ENCODE data around the gene DPP4.

Gene DPP4

DNA sequence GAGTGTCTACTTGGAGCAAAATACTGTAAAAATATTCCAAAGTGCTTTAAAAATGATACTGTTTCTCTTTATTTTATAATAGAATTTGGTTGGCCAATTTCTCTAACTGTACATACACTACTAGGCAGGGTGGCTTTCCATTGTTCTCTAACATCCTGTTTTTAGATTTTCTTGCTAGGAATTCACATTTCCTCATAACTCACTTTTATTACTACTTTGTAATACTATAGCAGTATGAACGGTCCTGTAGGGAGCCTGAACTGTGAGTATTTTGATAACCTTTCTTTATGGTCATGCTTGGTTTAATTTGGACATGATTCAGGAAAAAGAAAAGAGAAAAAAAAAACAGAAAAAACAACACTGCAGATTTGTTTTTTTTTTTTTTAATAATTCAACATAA is 40.3 kb upstream of the DPP4 start:
- H3K79me1 ChIP-seq (ENCODE audit: low read length), result peaks cover 5% of the 10 kb centered on the region
- H3K4me1 ChIP-seq (ENCODE audit: control insufficient read depth in 1 of 2, insufficient read depth in 2 of 2, low read length in 2 of 2), result peaks cover 4 to 6% of the 10 kb centered on the region in 2 experiments
- no peak overlapping the region for H4K91ac ChIP-seq (ENCODE audit: low read depth, low read length)
- no CpG with 5 or more reads among the region's 1 CpG for WGBS (ENCODE audit: extremely low coverage, insufficient coverage, insufficient read length)
- H3K4ac ChIP-seq (ENCODE audit: low read depth, low read length), result no peak overlapping the region
- no peaks in the 10 kb centered on the region for H3K79me2 ChIP-seq (ENCODE audit: control insufficient read depth, insufficient read depth, low read length, poor library complexity)
- no peak overlapping the region for H3K27ac ChIP-seq (ENCODE audit: low read depth, low read length)
- no peaks in the 10 kb centered on the region for H3K27me3 ChIP-seq (ENCODE audit: insufficient read depth, low read length)
- H3K23ac ChIP-seq (ENCODE audit: low read length), result no peak overlapping the region
- H3K18ac ChIP-seq (ENCODE audit: low read length), result no peak overlapping the region
- no peak overlapping the region for H3K9ac ChIP-seq (ENCODE audit: low read length)
- no peaks in the 10 kb centered on the region for H3K36me3 ChIP-seq (ENCODE audit: control insufficient read depth in 1 of 2, insufficient read depth in 2 of 2, low read length in 2 of 2)
- no peak overlapping the region for H3K4me2 ChIP-seq (ENCODE audit: low read length)
- no peaks in the 10 kb centered on the region for H3K9me3 ChIP-seq (ENCODE audit: insufficient read depth, low read depth, low read length)
- H2BK12ac ChIP-seq (ENCODE audit: low read length), result no peak overlapping the region
- no peak overlapping the region for H4K8ac ChIP-seq (ENCODE audit: low read depth, low read length)
- H2AFZ ChIP-seq (ENCODE audit: insufficient read depth, low read length, poor library complexity), result no peak overlapping the region
- no peak overlapping the region for H3K4me3 ChIP-seq (ENCODE audit: low read depth, low read length)
- DNase-seq, result no peak
- no peak overlapping the region for H2AK5ac ChIP-seq (ENCODE audit: low read length)
- H2BK5ac ChIP-seq (ENCODE audit: low read depth, low read length, poor library complexity), result no peak overlapping the region
- H3K14ac ChIP-seq (ENCODE audit: low read length), result no peak overlapping the region
- H2BK120ac ChIP-seq (ENCODE audit: insufficient read depth, low read length, poor library complexity), result no peak overlapping the region
- H4K12ac ChIP-seq (ENCODE audit: low read depth, low read length), result no peak overlapping the region

DNA sequence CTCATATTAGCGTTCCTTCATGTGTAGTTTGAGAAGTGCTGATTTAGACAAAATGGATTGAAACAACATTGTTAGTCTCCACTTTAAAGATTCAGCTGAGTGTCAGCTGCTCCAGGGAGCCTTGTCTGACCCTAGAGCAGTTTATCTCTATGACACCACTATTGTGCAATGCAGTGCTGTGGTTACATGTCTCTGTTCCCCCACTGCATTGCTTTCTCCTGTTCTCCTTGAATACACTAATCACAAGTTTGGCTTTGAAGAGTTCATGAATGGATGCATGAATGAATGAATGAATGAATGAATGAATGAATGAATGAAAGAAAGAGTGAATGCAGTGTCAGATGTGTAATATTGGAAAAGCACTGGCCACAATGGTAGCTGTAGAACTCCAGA is 39.8 kb upstream of the DPP4 start:
- peak; percentile 52 to 79 for DNase-seq
- Histone ChIP-seq H3K36me3 (ENCODE audit: control insufficient read depth in 1 of 2, insufficient read depth in 2 of 2, low read length in 2 of 2) (no peaks in the 10 kb centered on the region), H3K79me2 (ENCODE audit: control insufficient read depth, insufficient read depth, low read length, poor library complexity) (no peaks in the 10 kb centered on the region), H3K4me2 (ENCODE audit: low read length) (no peak overlapping the region), H2BK5ac (ENCODE audit: low read depth, low read length, poor library complexity) (no peak overlapping the region), H3K4me3 (ENCODE audit: low read depth, low read length) (no peak overlapping the region), H3K18ac (ENCODE audit: low read length) (no peak overlapping the region), H3K4me1 (ENCODE audit: control insufficient read depth in 1 of 2, insufficient read depth in 2 of 2, low read length in 2 of 2) (peaks cover 4 to 6% of the 10 kb centered on the region in 2 experiments), H3K23ac (ENCODE audit: low read length) (no peak overlapping the region), H3K79me1 (ENCODE audit: low read length) (peaks cover 5% of the 10 kb centered on the region), H3K9me3 (ENCODE audit: insufficient read depth, low read depth, low read length) (no peaks in the 10 kb centered on the region), H3K27ac (ENCODE audit: low read depth, low read length) (no peak overlapping the region), H2AFZ (ENCODE audit: insufficient read depth, low read length, poor library complexity) (no peak overlapping the region), H2AK5ac (ENCODE audit: low read length) (no peak overlapping the region), H4K8ac (ENCODE audit: low read depth, low read length) (no peak overlapping the region), H3K9ac (ENCODE audit: low read length) (no peak overlapping the region), H4K91ac (ENCODE audit: low read depth, low read length) (no peak overlapping the region), H4K12ac (ENCODE audit: low read depth, low read length) (no peak overlapping the region), H3K14ac (ENCODE audit: low read length) (no peak overlapping the region), H2BK12ac (ENCODE audit: low read length) (no peak overlapping the region), H3K4ac (ENCODE audit: low read depth, low read length) (no peak overlapping the region), H2BK120ac (ENCODE audit: insufficient read depth, low read length, poor library complexity) (no peak overlapping the region), H3K27me3 (ENCODE audit: insufficient read depth, low read length) (no peaks in the 10 kb centered on the region)
- no CpG with 5 or more reads among the region's 1 CpG for WGBS (ENCODE audit: extremely low coverage, insufficient coverage, insufficient read length)

DNA sequence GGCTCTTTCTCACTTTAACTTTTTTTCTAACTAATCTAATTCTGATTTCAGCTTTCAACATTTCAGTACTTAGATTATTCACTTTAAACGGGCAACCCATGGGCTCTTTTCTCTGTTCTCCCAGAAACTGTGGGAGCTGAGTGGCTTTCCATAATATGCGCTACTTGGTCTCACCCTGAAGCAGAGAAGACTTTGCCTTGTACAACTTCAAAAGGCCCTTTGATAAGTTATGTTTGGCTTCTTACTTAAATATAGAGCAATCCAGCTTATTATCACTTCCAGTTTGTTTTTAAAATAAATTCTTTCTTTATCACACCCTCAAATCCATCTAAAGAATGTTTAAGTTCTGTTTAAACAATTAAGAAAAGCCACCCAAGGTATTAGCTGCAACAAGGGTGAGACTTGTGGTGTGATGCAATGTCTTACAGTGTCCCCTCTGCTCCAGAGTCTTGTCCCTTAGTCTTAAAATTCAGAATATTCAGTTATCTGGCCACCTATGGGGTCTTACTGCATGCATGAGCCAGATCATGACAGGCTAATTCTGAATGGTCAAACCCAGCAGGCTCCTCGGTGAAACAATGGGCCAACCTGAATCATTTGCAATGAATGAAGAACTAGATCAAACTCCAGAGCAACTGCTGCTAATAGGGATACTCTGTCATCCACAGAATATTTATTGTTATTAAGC is 39.2 kb upstream of the DPP4 start:
- no peak overlapping the region for H2BK120ac ChIP-seq (ENCODE audit: insufficient read depth, low read length, poor library complexity)
- H2AFZ ChIP-seq (ENCODE audit: insufficient read depth, low read length, poor library complexity), result no peak overlapping the region
- H2BK12ac ChIP-seq (ENCODE audit: low read length), result no peak overlapping the region
- no peak overlapping the region for H3K14ac ChIP-seq (ENCODE audit: low read length)
- WGBS (ENCODE audit: extremely low coverage, insufficient coverage, insufficient read length), result no CpG with 5 or more reads among the region's 3 CpGs
- H3K4ac ChIP-seq (ENCODE audit: low read depth, low read length), result no peak overlapping the region
- H3K27ac ChIP-seq (ENCODE audit: low read depth, low read length), result no peak overlapping the region
- no peaks in the 10 kb centered on the region for H3K27me3 ChIP-seq (ENCODE audit: insufficient read depth, low read length)
- peaks cover 2 to 4% of the 10 kb centered on the region in 2 experiments for H3K4me1 ChIP-seq (ENCODE audit: control insufficient read depth in 1 of 2, insufficient read depth in 2 of 2, low read length in 2 of 2)
- no peak overlapping the region for H3K4me2 ChIP-seq (ENCODE audit: low read length)
- H3K9me3 ChIP-seq (ENCODE audit: insufficient read depth, low read depth, low read length), result no peaks in the 10 kb centered on the region
- no peak overlapping the region for H3K4me3 ChIP-seq (ENCODE audit: low read depth, low read length)
- peaks cover 4% of the 10 kb centered on the region for H3K79me1 ChIP-seq (ENCODE audit: low read length)
- H2AK5ac ChIP-seq (ENCODE audit: low read length), result no peak overlapping the region
- no peak overlapping the region for H3K18ac ChIP-seq (ENCODE audit: low read length)
- DNase-seq, result peak in 1 of 2 donors; percentile 26
- H3K23ac ChIP-seq (ENCODE audit: low read length), result no peak overlapping the region
- no peaks in the 10 kb centered on the region for H3K36me3 ChIP-seq (ENCODE audit: control insufficient read depth in 1 of 2, insufficient read depth in 2 of 2, low read length in 2 of 2)
- no peak overlapping the region for H4K12ac ChIP-seq (ENCODE audit: low read depth, low read length)
- H3K79me2 ChIP-seq (ENCODE audit: control insufficient read depth, insufficient read depth, low read length, poor library complexity), result no peaks in the 10 kb centered on the region
- no peak overlapping the region for H2BK5ac ChIP-seq (ENCODE audit: low read depth, low read length, poor library complexity)
- H4K91ac ChIP-seq (ENCODE audit: low read depth, low read length), result no peak overlapping the region
- H4K8ac ChIP-seq (ENCODE audit: low read depth, low read length), result no peak overlapping the region
- no peak overlapping the region for H3K9ac ChIP-seq (ENCODE audit: low read length)

DNA sequence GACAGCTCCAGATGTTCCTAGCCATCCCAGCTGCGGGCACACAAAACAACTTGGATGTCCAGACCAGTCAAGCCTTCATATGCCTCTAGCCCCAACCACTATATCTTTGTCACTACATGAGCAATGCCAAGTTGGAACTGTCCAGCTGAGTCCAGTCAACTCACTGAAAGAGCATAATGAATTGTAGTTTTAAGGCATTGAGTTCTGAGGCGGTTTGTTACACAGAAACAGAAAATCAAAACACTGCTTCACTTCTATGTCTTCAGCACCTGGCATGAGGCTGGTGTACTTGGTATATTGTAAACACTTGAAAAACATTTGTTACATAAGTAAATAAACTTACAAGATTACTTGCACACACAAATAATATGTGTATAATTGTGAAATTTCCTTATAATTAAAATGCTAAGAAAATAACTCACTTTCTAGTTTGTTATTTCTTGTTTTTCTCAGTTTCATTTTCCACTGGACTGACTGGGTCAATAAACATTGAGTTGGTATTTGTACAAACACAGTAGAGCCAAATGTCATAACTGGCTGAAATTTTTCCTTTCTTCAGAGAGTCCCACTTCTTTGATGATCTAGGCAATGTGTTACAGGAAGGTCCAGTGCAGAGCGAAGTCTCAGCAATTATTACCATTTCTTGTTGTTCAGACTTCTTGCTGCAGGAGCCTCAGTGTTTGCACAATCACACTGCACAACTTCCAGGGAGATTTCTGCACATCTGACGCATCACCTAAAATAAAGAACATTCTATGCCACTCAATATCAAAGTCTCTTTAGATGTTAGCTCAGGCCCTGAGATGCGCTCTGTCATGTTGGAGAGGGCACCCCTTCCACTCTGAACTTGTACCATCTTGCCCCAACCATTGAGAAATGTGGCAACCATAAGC is 38.2 kb upstream of the DPP4 start:
- Histone ChIP-seq H3K4ac (ENCODE audit: low read depth, low read length) (no peak overlapping the region), H2BK120ac (ENCODE audit: insufficient read depth, low read length, poor library complexity) (no peak overlapping the region), H3K79me1 (ENCODE audit: low read length) (peaks cover 2% of the 10 kb centered on the region), H2AK5ac (ENCODE audit: low read length) (no peak overlapping the region), H4K8ac (ENCODE audit: low read depth, low read length) (no peak overlapping the region), H3K9me3 (ENCODE audit: insufficient read depth, low read depth, low read length) (no peaks in the 10 kb centered on the region), H3K18ac (ENCODE audit: low read length) (no peak overlapping the region), H3K14ac (ENCODE audit: low read length) (no peak overlapping the region), H3K27ac (ENCODE audit: low read depth, low read length) (no peak overlapping the region), H3K9ac (ENCODE audit: low read length) (no peak overlapping the region), H3K79me2 (ENCODE audit: control insufficient read depth, insufficient read depth, low read length, poor library complexity) (no peaks in the 10 kb centered on the region), H4K12ac (ENCODE audit: low read depth, low read length) (no peak overlapping the region), H2BK12ac (ENCODE audit: low read length) (no peak overlapping the region), H3K23ac (ENCODE audit: low read length) (no peak overlapping the region), H3K27me3 (ENCODE audit: insufficient read depth, low read length) (no peaks in the 10 kb centered on the region), H3K36me3 (ENCODE audit: control insufficient read depth in 1 of 2, insufficient read depth in 2 of 2, low read length in 2 of 2) (no peaks in the 10 kb centered on the region), H3K4me2 (ENCODE audit: low read length) (no peak overlapping the region), H4K91ac (ENCODE audit: low read depth, low read length) (no peak overlapping the region), H2BK5ac (ENCODE audit: low read depth, low read length, poor library complexity) (no peak overlapping the region), H2AFZ (ENCODE audit: insufficient read depth, low read length, poor library complexity) (no peak overlapping the region), H3K4me3 (ENCODE audit: low read depth, low read length) (no peak overlapping the region), H3K4me1 (ENCODE audit: control insufficient read depth in 1 of 2, insufficient read depth in 2 of 2, low read length in 2 of 2) (peaks cover 2 to 4% of the 10 kb centered on the region in 2 experiments)
- no CpG with 5 or more reads among the region's 5 CpGs for WGBS (ENCODE audit: extremely low coverage, insufficient coverage, insufficient read length)
- peak in 1 of 2 donors; percentile 60 for DNase-seq
